ENCODE measurements around the gene B3GAT1.

DNA sequence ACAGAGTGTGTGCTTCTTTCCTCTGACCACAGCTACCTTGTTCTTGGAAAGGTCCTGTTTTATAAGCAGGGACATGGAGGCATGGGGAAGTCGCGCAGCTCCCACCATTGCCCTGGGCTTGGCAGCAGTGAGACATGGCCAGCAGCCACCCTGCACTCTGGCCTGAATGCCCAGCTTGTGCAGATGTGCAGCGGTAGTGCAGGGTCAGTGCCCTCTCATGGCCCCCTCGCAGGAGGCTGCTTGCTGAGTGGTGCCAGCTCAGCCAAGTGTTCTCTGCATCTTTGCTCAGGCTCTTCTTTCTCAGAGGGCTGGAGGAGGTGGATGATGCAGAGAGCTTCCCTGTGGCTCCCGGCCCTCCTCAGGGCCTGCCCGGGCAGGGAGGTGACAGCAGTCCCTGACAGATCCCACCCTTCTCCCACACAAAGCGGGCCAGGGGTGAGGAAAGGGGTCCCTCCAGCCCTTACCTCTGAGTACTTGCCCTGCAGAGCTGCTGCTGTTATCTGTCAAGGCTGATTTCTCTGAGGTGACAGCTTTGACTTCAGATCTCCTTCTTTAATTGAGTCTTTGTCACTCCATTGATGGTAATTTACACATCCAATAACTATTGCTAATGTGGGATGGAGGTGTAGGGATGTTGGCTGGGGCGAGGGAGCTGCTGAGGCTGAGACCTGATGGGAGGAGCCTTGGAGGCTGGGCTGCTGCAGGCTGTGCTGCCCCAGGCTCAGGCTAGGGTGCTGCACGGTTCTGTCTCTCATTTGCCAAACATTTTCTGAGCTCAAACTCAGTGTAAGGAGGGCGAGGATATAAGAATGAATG lies 47.4 kb upstream of the B3GAT1 start:
- TF ChIP-seq, protein P1, sequence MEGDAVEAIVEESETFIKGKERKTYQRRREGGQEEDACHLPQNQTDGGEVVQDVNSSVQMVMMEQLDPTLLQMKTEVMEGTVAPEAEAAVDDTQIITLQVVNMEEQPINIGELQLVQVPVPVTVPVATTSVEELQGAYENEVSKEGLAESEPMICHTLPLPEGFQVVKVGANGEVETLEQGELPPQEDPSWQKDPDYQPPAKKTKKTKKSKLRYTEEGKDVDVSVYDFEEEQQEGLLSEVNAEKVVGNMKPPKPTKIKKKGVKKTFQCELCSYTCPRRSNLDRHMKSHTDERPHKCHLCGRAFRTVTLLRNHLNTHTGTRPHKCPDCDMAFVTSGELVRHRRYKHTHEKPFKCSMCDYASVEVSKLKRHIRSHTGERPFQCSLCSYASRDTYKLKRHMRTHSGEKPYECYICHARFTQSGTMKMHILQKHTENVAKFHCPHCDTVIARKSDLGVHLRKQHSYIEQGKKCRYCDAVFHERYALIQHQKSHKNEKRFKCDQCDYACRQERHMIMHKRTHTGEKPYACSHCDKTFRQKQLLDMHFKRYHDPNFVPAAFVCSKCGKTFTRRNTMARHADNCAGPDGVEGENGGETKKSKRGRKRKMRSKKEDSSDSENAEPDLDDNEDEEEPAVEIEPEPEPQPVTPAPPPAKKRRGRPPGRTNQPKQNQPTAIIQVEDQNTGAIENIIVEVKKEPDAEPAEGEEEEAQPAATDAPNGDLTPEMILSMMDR (IDR thresholded peaks at IDR 0.05), result no peak
- no peak for TF ChIP-seq POLR2A (IDR thresholded peaks at IDR 0.05)

All from adrenal gland (tissue), 5 donors.